Testis (tissue), 3 donors: ENCODE measurements around the gene PRKCD. TPM values are rescaled to one million over a fixed set of nuclear protein-coding genes. Genes with fewer than 3 reads are reported as not detected.
A peak's percentile ranks its signal among the peaks of the same experiment; 100 is the strongest.

Experiments used
- DNase-seq: peaks from one replicate; pipeline ENCODE4 v3.0.0-alpha.2; 2019
- H3K27ac ChIP-seq, 2 donors: fragments of 200-600 bp; sonication (generic); one replicate each; pipeline ENCODE4 v1.5.1; 2019
- H3K27me3 ChIP-seq: fragments of 200-600 bp; sonication (generic); one replicate; pipeline ENCODE4 v1.5.1; 2019
- H3K36me3 ChIP-seq: fragments of 200-600 bp; sonication (generic); one replicate; pipeline ENCODE4 v1.5.1; 2017; ENCODE audit warnings: low read depth; ENCODE audit errors: missing control alignments
- H3K4me1 ChIP-seq: fragments of 200-600 bp; sonication (generic); one replicate; pipeline ENCODE4 v1.5.1; 2019
- H3K4me3 ChIP-seq, 2 donors: fragments of 200-600 bp; sonication (generic); one replicate each; pipeline ENCODE4 v1.5.1; 2017 to 2019
- H3K9me3 ChIP-seq: fragments of 200-600 bp; sonication (generic); one replicate; pipeline ENCODE4 v1.5.1; 2017
- CTCF ChIP-seq, 3 experiments: fragments of 450-650 bp in 2 of 3; fragments of 200-600 bp in 1 of 3; sonication (generic) in 1 of 3; IDR thresholded peaks; one replicate each; pipeline ENCODE4 v1.5.1; 2016 to 2019; ENCODE audit warnings: antibody characterized with exemption in 3 of 3, mild to moderate bottlenecking in 2 of 3, moderate library complexity in 1 of 3
- POLR2A ChIP-seq: fragments of 450-650 bp; IDR thresholded peaks from one replicate; pipeline ENCODE4 v1.6.1; 2017; ENCODE audit warnings: antibody characterized with exemption, mild to moderate bottlenecking, moderate library complexity
- WGBS, 2 donors: methylation state at CpG; one replicate each; pipeline ENCODE4 v1.1.5; 2018; 5-methylcytosine and 5-hydroxymethylcytosine counted together
- intact Hi-C: fragments of 100-400 bp; cut with DNase I; formaldehyde crosslinking; loops from one replicate; pipeline ENCODE4 v1.15.1; 2023; ENCODE audit warnings: low total_unique reads
- polyA plus RNA-seq: library from polyadenylated mRNA; stranded (reverse); fragments of 350-450 nt; fragmentation: Illumina TruSeq; extraction: RNeasy Lipid Tissue Mini Kit (QIAGEN cat#74804); gene quantifications from one replicate; pipeline ENCODE4 v1.2.3, GENCODE V29; 2014; ENCODE audit warnings: low read depth, low replicate concordance; ENCODE audit not compliant: insufficient read depth
- total RNA-seq, 2 donors: library from RNA; depleted of rRNA; stranded (reverse); fragments of >200 nt; gene quantifications; one replicate each; pipeline ENCODE4 v1.2.3, GENCODE V29; 2016

The PRKCD gene
- total and polyA plus RNA-seq, 3 donors from 2014 or later, result 36.3 to 44.5 (median 42.3) TPM

- Histone ChIP-seq H3K27ac (no peak overlapping the region), H3K4me1 (peaks cover 17% of the 10 kb centered on the region), H3K9me3 (no peaks in the 10 kb centered on the region), H3K27me3 (no peaks in the 10 kb centered on the region), H3K36me3 (no peaks in the 10 kb centered on the region), H3K4me3 (no peak overlapping the region)
- no peak for DNase-seq
- intact Hi-C loops, result no loop called here
- WGBS, 2 donors, result 85 to 100% methylated on average over 1 of the region's 1 CpG
- TF ChIP-seq POLR2A (no peak), CTCF (IDR thresholded peaks at IDR 0.05) (no peak)
Observed at GRCh38 chr3:53122933-53123305, 38.1 kb upstream of the PRKCD start.

- WGBS, 2 donors, result 73 to 90% methylated on average over 8 of the region's 8 CpGs
- Histone ChIP-seq H3K27ac (peak overlapping the region in 1 of 2 donors; percentile 42), H3K36me3 (no peaks in the 10 kb centered on the region), H3K4me3 (no peak overlapping the region), H3K4me1 (peaks cover 17% of the 10 kb centered on the region), H3K9me3 (no peaks in the 10 kb centered on the region), H3K27me3 (no peaks in the 10 kb centered on the region)
- DNase-seq, result no peak
- TF ChIP-seq CTCF (IDR thresholded peaks at IDR 0.05) (no peak), POLR2A (no peak)
- intact Hi-C loops, result no loop called here
Observed at GRCh38 chr3:53123510-53123909, 37.5 kb upstream of the PRKCD start.

GRCh38 chr3:53123953-53124352 is 37.1 kb upstream of the PRKCD start:
- H3K27ac ChIP-seq, result peak overlapping the region; percentile 42 to 77
- no peaks in the 10 kb centered on the region for H3K9me3 ChIP-seq
- WGBS, 2 donors, result 81 to 85% methylated on average over 6 of the region's 6 CpGs
- no peaks in the 10 kb centered on the region for H3K36me3 ChIP-seq
- TF ChIP-seq CTCF (IDR thresholded peaks at IDR 0.05) (no peak), POLR2A (no peak)
- DNase-seq, result no peak
- H3K4me1 ChIP-seq, result peaks cover 17% of the 10 kb centered on the region
- H3K4me3 ChIP-seq, result no peak overlapping the region
- intact Hi-C loops, result no loop called here
- H3K27me3 ChIP-seq, result no peaks in the 10 kb centered on the region

GRCh38 chr3:53126601-53127000 is 34.4 kb upstream of the PRKCD start:
- TF ChIP-seq CTCF (IDR thresholded peaks at IDR 0.05) (no peak), POLR2A (no peak)
- 66 to 69% methylated on average over 2 of the region's 2 CpGs for WGBS, 2 donors
- Histone ChIP-seq H3K9me3 (no peaks in the 10 kb centered on the region), H3K4me3 (no peak overlapping the region), H3K27me3 (no peaks in the 10 kb centered on the region), H3K27ac (peak overlapping the region; percentile 42 to 77), H3K4me1 (peaks cover 33% of the 10 kb centered on the region), H3K36me3 (no peaks in the 10 kb centered on the region)
- peak; percentile 66 for DNase-seq
- intact Hi-C loops, result no loop called here

- 42 to 46% methylated on average over 3 of the region's 3 CpGs for WGBS, 2 donors
- Histone ChIP-seq H3K4me3 (peak overlapping the region; percentile 84 to 90), H3K36me3 (no peaks in the 10 kb centered on the region), H3K27ac (peak overlapping the region; percentile 87 to 90), H3K9me3 (no peaks in the 10 kb centered on the region), H3K4me1 (peaks cover 37% of the 10 kb centered on the region), H3K27me3 (no peaks in the 10 kb centered on the region)
- no peak for DNase-seq
- TF ChIP-seq CTCF (IDR thresholded peaks at IDR 0.05) (no peak), POLR2A (no peak)
- intact Hi-C loops, result no loop called here
Observed at GRCh38 chr3:53129344-53129743, 31.7 kb upstream of the PRKCD start.
